ENCODE results near the gene PHLDA1. TPM values are rescaled to one million over a fixed set of nuclear protein-coding genes. Genes with fewer than 3 reads are reported as not detected.

PHLDA1 gene
- total and polyA plus RNA-seq, 2 of the 13 experiments (the other 11 are each of a cell fraction or from before 2014, with no cell fraction given), result 33.8 to 41.0 TPM

DNA sequence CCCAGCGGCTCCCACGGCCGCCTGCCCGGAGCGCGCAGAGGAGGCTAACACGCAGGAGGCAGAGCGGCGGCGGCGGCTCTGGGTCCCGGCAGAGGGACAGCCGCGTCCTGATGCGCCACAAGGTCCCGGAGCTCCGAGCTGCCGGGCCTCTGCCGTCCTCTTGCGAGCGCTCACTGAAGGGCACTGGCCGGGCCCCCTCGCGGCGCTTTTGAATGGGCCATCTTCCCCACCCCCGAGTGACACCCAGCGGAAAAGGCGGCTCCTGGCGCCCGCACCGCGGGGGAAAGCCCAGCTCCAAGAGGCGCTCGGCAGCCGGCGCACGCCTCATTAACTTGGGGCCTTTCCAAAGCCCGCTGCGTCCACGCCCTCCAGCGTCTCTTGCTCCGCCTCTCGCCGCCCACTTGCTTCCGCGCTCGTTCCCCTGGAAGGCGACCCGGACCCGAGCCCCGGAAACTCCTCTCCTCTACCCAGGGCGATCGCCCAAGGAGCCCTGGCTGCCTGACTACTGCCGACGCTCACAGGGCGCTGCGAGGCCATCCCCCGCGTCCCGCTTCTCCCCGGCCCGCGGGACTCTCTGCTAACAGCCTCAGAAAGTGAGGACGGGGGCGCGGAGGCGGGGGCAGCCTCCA, at the start of gene PHLDA1 (continued):
- TF ChIP-seq, protein P1, sequence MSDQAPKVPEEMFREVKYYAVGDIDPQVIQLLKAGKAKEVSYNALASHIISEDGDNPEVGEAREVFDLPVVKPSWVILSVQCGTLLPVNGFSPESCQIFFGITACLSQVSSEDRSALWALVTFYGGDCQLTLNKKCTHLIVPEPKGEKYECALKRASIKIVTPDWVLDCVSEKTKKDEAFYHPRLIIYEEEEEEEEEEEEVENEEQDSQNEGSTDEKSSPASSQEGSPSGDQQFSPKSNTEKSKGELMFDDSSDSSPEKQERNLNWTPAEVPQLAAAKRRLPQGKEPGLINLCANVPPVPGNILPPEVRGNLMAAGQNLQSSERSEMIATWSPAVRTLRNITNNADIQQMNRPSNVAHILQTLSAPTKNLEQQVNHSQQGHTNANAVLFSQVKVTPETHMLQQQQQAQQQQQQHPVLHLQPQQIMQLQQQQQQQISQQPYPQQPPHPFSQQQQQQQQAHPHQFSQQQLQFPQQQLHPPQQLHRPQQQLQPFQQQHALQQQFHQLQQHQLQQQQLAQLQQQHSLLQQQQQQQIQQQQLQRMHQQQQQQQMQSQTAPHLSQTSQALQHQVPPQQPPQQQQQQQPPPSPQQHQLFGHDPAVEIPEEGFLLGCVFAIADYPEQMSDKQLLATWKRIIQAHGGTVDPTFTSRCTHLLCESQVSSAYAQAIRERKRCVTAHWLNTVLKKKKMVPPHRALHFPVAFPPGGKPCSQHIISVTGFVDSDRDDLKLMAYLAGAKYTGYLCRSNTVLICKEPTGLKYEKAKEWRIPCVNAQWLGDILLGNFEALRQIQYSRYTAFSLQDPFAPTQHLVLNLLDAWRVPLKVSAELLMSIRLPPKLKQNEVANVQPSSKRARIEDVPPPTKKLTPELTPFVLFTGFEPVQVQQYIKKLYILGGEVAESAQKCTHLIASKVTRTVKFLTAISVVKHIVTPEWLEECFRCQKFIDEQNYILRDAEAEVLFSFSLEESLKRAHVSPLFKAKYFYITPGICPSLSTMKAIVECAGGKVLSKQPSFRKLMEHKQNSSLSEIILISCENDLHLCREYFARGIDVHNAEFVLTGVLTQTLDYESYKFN (CRISPR knock-in tag; conservative IDR thresholded peaks at IDR 0.05), result peak; percentile 70
- TF ChIP-seq, protein P2, sequence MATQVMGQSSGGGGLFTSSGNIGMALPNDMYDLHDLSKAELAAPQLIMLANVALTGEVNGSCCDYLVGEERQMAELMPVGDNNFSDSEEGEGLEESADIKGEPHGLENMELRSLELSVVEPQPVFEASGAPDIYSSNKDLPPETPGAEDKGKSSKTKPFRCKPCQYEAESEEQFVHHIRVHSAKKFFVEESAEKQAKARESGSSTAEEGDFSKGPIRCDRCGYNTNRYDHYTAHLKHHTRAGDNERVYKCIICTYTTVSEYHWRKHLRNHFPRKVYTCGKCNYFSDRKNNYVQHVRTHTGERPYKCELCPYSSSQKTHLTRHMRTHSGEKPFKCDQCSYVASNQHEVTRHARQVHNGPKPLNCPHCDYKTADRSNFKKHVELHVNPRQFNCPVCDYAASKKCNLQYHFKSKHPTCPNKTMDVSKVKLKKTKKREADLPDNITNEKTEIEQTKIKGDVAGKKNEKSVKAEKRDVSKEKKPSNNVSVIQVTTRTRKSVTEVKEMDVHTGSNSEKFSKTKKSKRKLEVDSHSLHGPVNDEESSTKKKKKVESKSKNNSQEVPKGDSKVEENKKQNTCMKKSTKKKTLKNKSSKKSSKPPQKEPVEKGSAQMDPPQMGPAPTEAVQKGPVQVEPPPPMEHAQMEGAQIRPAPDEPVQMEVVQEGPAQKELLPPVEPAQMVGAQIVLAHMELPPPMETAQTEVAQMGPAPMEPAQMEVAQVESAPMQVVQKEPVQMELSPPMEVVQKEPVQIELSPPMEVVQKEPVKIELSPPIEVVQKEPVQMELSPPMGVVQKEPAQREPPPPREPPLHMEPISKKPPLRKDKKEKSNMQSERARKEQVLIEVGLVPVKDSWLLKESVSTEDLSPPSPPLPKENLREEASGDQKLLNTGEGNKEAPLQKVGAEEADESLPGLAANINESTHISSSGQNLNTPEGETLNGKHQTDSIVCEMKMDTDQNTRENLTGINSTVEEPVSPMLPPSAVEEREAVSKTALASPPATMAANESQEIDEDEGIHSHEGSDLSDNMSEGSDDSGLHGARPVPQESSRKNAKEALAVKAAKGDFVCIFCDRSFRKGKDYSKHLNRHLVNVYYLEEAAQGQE (IDR thresholded peaks at IDR 0.05; ENCODE audit: borderline replicate concordance in 1 of 2, low read depth in 1 of 2, low read length in 2 of 2), result peak in 1 of 2 experiments; percentile 83; a peak in 2 of 4 replicates
- TF ChIP-seq CEBPB (IDR thresholded peaks at IDR 0.05; ENCODE audit: borderline replicate concordance, low read depth, low read length) (no peak), MBD4 (IDR thresholded peaks at IDR 0.05; ENCODE audit: borderline replicate concordance, low read length) (no peak), SIN3B (IDR thresholded peaks at IDR 0.05; ENCODE audit: low read length) (no peak; the same call in 1 of the 2 replicates), AHR (CRISPR knock-in tag; IDR thresholded peaks at IDR 0.05) (no peak), ZNF224 (CRISPR knock-in tag; IDR thresholded peaks at IDR 0.05) (peak; percentile 57; the same call in 1 of the 2 replicates), ZNF260 (CRISPR knock-in tag; IDR thresholded peaks at IDR 0.05; ENCODE audit: borderline replicate concordance, low read depth) (peak; percentile 84; the same call in 1 of the 2 replicates), SNAPC2 (CRISPR knock-in tag; IDR thresholded peaks at IDR 0.05) (peak; percentile 91; the same call in 1 of the 2 replicates), AGO2 (optimal IDR thresholded peaks at IDR 0.05; ENCODE audit: low read depth, low read length) (peak; percentile 98), ZNF331 (CRISPR knock-in tag; IDR thresholded peaks at IDR 0.05) (peak; percentile 50)
- TF ChIP-seq, protein P3, sequence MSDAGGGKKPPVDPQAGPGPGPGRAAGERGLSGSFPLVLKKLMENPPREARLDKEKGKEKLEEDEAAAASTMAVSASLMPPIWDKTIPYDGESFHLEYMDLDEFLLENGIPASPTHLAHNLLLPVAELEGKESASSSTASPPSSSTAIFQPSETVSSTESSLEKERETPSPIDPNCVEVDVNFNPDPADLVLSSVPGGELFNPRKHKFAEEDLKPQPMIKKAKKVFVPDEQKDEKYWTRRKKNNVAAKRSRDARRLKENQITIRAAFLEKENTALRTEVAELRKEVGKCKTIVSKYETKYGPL (CRISPR knock-in tag; IDR thresholded peaks at IDR 0.05), result peak; percentile 81; the same call in 1 of the 2 replicates
- TF ChIP-seq, protein P4, sequence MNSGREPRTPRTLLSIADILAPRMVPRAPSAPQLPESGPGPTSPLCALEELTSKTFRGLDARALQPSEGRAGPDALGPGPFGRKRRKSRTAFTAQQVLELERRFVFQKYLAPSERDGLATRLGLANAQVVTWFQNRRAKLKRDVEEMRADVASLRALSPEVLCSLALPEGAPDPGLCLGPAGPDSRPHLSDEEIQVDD (CRISPR knock-in tag; IDR thresholded peaks at IDR 0.05; ENCODE audit: borderline replicate concordance), result peak; percentile 56; the same call in 1 of the 2 replicates
- TF ChIP-seq, protein P5, sequence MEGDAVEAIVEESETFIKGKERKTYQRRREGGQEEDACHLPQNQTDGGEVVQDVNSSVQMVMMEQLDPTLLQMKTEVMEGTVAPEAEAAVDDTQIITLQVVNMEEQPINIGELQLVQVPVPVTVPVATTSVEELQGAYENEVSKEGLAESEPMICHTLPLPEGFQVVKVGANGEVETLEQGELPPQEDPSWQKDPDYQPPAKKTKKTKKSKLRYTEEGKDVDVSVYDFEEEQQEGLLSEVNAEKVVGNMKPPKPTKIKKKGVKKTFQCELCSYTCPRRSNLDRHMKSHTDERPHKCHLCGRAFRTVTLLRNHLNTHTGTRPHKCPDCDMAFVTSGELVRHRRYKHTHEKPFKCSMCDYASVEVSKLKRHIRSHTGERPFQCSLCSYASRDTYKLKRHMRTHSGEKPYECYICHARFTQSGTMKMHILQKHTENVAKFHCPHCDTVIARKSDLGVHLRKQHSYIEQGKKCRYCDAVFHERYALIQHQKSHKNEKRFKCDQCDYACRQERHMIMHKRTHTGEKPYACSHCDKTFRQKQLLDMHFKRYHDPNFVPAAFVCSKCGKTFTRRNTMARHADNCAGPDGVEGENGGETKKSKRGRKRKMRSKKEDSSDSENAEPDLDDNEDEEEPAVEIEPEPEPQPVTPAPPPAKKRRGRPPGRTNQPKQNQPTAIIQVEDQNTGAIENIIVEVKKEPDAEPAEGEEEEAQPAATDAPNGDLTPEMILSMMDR (CRISPR knock-in tag; IDR thresholded peaks at IDR 0.05), result peak; percentile 78
- TF ChIP-seq, protein P6, sequence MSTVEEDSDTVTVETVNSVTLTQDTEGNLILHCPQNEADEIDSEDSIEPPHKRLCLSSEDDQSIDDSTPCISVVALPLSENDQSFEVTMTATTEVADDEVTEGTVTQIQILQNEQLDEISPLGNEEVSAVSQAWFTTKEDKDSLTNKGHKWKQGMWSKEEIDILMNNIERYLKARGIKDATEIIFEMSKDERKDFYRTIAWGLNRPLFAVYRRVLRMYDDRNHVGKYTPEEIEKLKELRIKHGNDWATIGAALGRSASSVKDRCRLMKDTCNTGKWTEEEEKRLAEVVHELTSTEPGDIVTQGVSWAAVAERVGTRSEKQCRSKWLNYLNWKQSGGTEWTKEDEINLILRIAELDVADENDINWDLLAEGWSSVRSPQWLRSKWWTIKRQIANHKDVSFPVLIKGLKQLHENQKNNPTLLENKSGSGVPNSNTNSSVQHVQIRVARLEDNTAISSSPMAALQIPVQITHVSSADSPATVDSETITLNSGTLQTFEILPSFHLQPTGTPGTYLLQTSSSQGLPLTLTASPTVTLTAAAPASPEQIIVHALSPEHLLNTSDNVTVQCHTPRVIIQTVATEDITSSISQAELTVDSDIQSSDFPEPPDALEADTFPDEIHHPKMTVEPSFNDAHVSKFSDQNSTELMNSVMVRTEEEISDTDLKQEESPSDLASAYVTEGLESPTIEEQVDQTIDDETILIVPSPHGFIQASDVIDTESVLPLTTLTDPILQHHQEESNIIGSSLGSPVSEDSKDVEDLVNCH (CRISPR knock-in tag; IDR thresholded peaks at IDR 0.05), result 0 out of 2 replicates have a peak, but pooled peaks have one; percentile 13
